GM10248 (cell line): ENCODE measurements around the gene PTRHD1.

Experiments
- CTCF ChIA-PET: fragments of 300-600 bp; sonication (Branson Sonifier 250); formaldehyde crosslinking; extraction: SDS; loops from one replicate; lab custom pipeline; 2021; ENCODE audit warnings: antibody characterized with exemption; lab: Yijun Ruan, JAX
- POLR2A ChIA-PET: fragments of 350-650 bp; sonication (Branson Sonifier 250); formaldehyde crosslinking; extraction: SDS; loops from one replicate; lab custom pipeline; 2020; ENCODE audit warnings: antibody characterized with exemption; lab: Yijun Ruan, JAX
- DNase-seq: peaks from one replicate; pipeline ENCODE4 v3.0.0; 2012; ENCODE audit errors: extremely low spot score
- TF ChIP-seq, protein P1 (sequence below): IDR thresholded peaks from 2 replicates; pipeline ENCODE4 v1.5.1; 2012; ENCODE audit warnings: mild to moderate bottlenecking, low read depth; ENCODE audit errors: extremely low read depth, missing control alignments, control extremely low read depth

PTRHD1 gene

DNA sequence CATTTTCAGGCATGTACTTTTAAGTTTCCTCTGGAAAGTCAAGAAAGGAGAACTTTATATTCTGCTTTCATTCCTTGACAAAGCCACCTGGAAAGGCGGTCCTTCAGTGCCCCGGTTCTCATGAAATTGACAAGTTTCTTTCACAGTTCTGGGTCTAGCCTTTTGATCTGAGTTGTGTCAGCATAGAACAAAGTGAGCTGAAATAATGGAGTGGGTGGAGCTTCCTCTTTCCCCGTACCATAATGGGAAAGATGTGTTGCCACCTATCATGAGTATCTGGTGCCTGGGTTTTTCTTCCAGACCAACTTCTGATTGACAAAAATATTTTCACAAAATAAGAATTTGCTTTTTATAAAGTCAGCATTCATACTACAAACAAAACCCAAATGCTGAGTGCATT is 49.3 kb downstream of the PTRHD1 start:
- ChIA-PET POLR2A (no interaction called here), CTCF (interaction anchor here (0.9 to 2.1 kb wide), 3 partner anchors 12 to 33 kb away, joined by 3 to 7 read pairs (median 3); no protein-coding TSS in a partner anchor)
- TF ChIP-seq, protein P1, sequence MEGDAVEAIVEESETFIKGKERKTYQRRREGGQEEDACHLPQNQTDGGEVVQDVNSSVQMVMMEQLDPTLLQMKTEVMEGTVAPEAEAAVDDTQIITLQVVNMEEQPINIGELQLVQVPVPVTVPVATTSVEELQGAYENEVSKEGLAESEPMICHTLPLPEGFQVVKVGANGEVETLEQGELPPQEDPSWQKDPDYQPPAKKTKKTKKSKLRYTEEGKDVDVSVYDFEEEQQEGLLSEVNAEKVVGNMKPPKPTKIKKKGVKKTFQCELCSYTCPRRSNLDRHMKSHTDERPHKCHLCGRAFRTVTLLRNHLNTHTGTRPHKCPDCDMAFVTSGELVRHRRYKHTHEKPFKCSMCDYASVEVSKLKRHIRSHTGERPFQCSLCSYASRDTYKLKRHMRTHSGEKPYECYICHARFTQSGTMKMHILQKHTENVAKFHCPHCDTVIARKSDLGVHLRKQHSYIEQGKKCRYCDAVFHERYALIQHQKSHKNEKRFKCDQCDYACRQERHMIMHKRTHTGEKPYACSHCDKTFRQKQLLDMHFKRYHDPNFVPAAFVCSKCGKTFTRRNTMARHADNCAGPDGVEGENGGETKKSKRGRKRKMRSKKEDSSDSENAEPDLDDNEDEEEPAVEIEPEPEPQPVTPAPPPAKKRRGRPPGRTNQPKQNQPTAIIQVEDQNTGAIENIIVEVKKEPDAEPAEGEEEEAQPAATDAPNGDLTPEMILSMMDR, result no peak
- no peak for DNase-seq

DNA sequence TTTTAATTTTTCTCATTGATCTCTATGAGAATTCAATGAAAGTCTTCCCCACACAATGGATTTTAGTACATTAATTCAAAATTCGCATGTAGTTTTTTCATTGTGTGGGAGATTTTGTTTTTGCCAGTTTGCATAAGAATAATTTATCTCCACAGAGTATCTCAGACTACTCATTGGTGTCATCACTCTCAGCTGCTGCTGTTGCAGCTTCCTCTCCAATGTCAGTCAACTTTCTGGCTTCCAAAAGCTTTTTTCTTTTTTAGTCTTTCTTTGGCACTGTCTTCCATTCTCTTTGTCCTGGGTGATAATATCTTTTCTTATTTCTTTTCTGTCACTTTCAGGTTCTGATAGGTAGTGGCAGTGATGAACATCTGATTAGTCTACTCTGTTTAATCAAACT is 50.5 kb downstream of the PTRHD1 start:
- ChIA-PET CTCF (interaction anchor here (1.5 to 2.1 kb wide), 2 partner anchors 13 to 14 kb away, joined by 3 to 7 read pairs; no protein-coding TSS in a partner anchor), POLR2A (no interaction called here)
- DNase-seq, result no peak
- TF ChIP-seq, protein P1, result no peak

DNA sequence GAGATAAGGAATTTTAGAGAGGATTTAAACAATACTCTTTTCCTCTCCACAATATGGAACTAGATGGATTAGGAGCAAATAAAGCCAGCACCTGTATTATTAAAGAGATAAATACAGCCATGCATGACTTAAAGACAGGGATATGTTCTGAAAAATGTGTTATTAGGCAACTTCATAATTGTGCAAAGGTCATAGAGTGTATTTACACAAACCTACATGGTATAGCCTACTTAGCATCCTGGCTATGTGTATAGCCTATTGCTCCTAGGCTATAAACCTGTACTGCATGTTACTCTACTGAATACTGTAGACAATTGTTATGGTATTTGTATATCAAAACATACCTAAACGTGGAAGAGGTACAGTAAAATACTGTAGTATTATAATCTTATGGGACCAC is 53.0 kb downstream of the PTRHD1 start:
- CTCF ChIA-PET, result no interaction called here
- no peak for DNase-seq
- TF ChIP-seq, protein P1, result no peak
- POLR2A ChIA-PET, result no interaction called here
